ENCODE measurements around the gene CD6. TPM values are rescaled to one million over a fixed set of nuclear protein-coding genes. Genes with fewer than 3 reads are reported as not detected.

CD6 gene
- total and polyA plus RNA-seq, 9 donors, result 0.42 to 3.4 (median 0.69) TPM

DNA sequence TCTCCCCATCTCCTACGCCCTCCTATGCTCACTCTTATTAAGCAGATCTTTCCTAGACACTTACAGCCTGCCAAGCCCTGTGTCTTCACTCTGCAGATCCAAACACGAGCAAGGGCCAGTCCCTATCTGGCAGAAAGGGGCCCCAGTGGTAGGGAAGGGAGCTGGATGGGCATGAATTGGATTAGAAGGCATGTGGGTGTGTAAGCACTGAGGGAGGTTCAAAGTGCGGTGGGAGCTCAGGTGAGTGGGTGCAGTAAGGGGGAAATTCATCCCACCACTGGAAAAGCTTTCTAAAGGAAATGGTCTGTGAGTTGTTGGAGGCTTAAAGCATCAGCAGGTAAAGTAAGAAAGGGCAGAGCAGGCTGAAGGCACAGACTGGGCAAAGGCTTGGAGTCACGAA lies 41.7 kb upstream of the CD6 start:
- Histone ChIP-seq H3K36me3 (no peaks in the 10 kb centered on the region), H3K27me3 (no peaks in the 10 kb centered on the region), H3K4me3 (no peak overlapping the region), H3K27ac (no peak overlapping the region), H3K4me1 (ENCODE audit: insufficient read depth) (peaks cover 6% of the 10 kb centered on the region), H3K9me3 (no peaks in the 10 kb centered on the region)
- TF ChIP-seq EP300 (IDR thresholded peaks at IDR 0.05), result no peak
- TF ChIP-seq CTCF (IDR thresholded peaks at IDR 0.05), result no peak
- no peak for TF ChIP-seq POLR2A (IDR thresholded peaks at IDR 0.05)
- 83 to 89% (median 86%) methylated on average over 4 of the region's 4 CpGs for WGBS, 3 donors
- intact Hi-C loops (cut with DNase I), result no loop called here
- DNase-seq, result no peak

GRCh38 chr11:60930394-60930793 lies 41.1 kb upstream of the CD6 start:
- Histone ChIP-seq H3K4me1 (ENCODE audit: insufficient read depth) (peaks cover under 1% of the 10 kb centered on the region), H3K27ac (no peak overlapping the region), H3K27me3 (no peaks in the 10 kb centered on the region), H3K4me3 (no peak overlapping the region), H3K9me3 (no peaks in the 10 kb centered on the region), H3K36me3 (no peaks in the 10 kb centered on the region)
- TF ChIP-seq POLR2A (IDR thresholded peaks at IDR 0.05) (no peak), EP300 (IDR thresholded peaks at IDR 0.05) (no peak), CTCF (IDR thresholded peaks at IDR 0.05) (no peak)
- DNase-seq, result no peak
- 84 to 90% (median 88%) methylated on average over 4 of the region's 4 CpGs for WGBS, 3 donors
- intact Hi-C loops (cut with DNase I), result no loop called here

DNA sequence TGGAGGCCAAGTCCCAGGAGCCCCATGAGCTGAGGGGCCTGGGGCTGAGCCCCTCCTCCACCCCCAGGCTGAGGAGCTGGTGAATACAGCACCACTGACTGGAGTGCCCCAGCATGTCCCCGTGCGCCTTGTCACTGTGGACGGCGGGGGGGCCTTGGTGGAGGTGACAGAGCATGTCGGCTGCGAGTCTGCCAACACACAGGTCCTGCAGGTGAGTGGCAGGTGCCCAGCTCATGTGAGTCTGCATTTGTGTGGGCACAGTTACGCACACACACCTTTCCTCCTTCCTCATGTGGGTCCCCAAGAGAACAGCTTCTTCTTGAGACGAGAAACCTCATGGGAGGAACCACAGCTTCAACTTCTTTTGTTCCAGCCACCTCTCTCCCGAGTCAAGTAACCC lies 39.6 kb upstream of the CD6 start:
- intact Hi-C loops (cut with DNase I), result no loop called here
- no peak for TF ChIP-seq CTCF (IDR thresholded peaks at IDR 0.05)
- no peak for TF ChIP-seq POLR2A (IDR thresholded peaks at IDR 0.05)
- TF ChIP-seq EP300 (IDR thresholded peaks at IDR 0.05), result no peak
- no peak overlapping the region for H3K27ac ChIP-seq
- no peak for DNase-seq
- no peak overlapping the region for H3K4me3 ChIP-seq
- H3K27me3 ChIP-seq, result no peaks in the 10 kb centered on the region
- H3K4me1 ChIP-seq (ENCODE audit: insufficient read depth), result no peaks in the 10 kb centered on the region
- 85 to 90% (median 86%) methylated on average over 9 of the region's 9 CpGs for WGBS, 3 donors
- H3K36me3 ChIP-seq, result no peaks in the 10 kb centered on the region
- no peaks in the 10 kb centered on the region for H3K9me3 ChIP-seq

GRCh38 chr11:60932605-60933356 lies 38.7 kb upstream of the CD6 start:
- H3K9me3 ChIP-seq, result no peaks in the 10 kb centered on the region
- no peaks in the 10 kb centered on the region for H3K4me1 ChIP-seq (ENCODE audit: insufficient read depth)
- no peak for DNase-seq
- no peak for TF ChIP-seq CTCF (IDR thresholded peaks at IDR 0.05)
- TF ChIP-seq POLR2A (IDR thresholded peaks at IDR 0.05), result no peak
- TF ChIP-seq EP300 (IDR thresholded peaks at IDR 0.05), result no peak
- intact Hi-C loops (cut with DNase I), result no loop called here
- no peak overlapping the region for H3K4me3 ChIP-seq
- no peak overlapping the region for H3K27ac ChIP-seq
- no peaks in the 10 kb centered on the region for H3K36me3 ChIP-seq
- WGBS, 3 donors, result 46 to 68% (median 61%) methylated on average over 5 of the region's 5 CpGs
- no peaks in the 10 kb centered on the region for H3K27me3 ChIP-seq

All from ovary (tissue), 9 donors.